ENCODE data around the gene CIITA. TPM values are rescaled to one million over a fixed set of nuclear protein-coding genes. Genes with fewer than 3 reads are reported as not detected.
A peak's percentile ranks its signal among the peaks of the same experiment; 100 is the strongest.
"Not testable (repeated sequence)": the region's sequence is repeated elsewhere in the genome, so short reads cannot be mapped to it uniquely, and the experiment has no call there.

The CIITA gene, protein sequence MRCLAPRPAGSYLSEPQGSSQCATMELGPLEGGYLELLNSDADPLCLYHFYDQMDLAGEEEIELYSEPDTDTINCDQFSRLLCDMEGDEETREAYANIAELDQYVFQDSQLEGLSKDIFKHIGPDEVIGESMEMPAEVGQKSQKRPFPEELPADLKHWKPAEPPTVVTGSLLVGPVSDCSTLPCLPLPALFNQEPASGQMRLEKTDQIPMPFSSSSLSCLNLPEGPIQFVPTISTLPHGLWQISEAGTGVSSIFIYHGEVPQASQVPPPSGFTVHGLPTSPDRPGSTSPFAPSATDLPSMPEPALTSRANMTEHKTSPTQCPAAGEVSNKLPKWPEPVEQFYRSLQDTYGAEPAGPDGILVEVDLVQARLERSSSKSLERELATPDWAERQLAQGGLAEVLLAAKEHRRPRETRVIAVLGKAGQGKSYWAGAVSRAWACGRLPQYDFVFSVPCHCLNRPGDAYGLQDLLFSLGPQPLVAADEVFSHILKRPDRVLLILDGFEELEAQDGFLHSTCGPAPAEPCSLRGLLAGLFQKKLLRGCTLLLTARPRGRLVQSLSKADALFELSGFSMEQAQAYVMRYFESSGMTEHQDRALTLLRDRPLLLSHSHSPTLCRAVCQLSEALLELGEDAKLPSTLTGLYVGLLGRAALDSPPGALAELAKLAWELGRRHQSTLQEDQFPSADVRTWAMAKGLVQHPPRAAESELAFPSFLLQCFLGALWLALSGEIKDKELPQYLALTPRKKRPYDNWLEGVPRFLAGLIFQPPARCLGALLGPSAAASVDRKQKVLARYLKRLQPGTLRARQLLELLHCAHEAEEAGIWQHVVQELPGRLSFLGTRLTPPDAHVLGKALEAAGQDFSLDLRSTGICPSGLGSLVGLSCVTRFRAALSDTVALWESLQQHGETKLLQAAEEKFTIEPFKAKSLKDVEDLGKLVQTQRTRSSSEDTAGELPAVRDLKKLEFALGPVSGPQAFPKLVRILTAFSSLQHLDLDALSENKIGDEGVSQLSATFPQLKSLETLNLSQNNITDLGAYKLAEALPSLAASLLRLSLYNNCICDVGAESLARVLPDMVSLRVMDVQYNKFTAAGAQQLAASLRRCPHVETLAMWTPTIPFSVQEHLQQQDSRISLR
- total RNA-seq (10 to 100 TPM in 2 of 6 donors, 1 to 10 TPM in 4; 1.8 to 39.7 (median 3.7) TPM), polyA plus RNA-seq (1 to 10 TPM; 6.5 to 8.6 TPM)

DNA sequence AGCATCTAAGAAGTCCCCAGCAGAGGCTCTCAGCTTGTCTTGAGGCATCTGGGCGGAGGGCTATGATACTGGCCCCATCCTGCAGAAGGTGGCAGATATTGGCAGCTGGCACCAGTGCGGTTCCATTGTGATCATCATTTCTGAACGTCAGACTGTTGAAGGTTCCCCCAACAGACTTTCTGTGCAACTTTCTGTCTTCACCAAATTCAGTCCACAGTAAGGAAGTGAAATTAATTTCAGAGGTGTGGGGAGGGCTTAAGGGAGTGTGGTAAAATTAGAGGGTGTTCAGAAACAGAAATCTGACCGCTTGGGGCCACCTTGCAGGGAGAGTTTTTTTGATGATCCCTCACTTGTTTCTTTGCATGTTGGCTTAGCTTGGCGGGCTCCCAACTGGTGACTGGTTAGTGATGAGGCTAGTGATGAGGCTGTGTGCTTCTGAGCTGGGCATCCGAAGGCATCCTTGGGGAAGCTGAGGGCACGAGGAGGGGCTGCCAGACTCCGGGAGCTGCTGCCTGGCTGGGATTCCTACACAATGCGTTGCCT is at the start of gene CIITA:
CIITA (plus strand) TSS at position 404 of the 543 bp plus-strand sequence; CDS start at position 533, 129 bp downstream.
- intact Hi-C loops (cut with DNase I) = loop anchor here in 1 of 3 donors (5.0 kb wide), 1 partner anchor 50 kb away; no protein-coding TSS in a partner anchor
- TF ChIP-seq, protein P1, sequence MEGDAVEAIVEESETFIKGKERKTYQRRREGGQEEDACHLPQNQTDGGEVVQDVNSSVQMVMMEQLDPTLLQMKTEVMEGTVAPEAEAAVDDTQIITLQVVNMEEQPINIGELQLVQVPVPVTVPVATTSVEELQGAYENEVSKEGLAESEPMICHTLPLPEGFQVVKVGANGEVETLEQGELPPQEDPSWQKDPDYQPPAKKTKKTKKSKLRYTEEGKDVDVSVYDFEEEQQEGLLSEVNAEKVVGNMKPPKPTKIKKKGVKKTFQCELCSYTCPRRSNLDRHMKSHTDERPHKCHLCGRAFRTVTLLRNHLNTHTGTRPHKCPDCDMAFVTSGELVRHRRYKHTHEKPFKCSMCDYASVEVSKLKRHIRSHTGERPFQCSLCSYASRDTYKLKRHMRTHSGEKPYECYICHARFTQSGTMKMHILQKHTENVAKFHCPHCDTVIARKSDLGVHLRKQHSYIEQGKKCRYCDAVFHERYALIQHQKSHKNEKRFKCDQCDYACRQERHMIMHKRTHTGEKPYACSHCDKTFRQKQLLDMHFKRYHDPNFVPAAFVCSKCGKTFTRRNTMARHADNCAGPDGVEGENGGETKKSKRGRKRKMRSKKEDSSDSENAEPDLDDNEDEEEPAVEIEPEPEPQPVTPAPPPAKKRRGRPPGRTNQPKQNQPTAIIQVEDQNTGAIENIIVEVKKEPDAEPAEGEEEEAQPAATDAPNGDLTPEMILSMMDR (IDR thresholded peaks at IDR 0.05) = no peak
- no peaks in the 10 kb centered on the region for H3K36me3 ChIP-seq
- 59 to 63% methylated on average over 9 of the region's 9 CpGs for WGBS, 2 donors
- H3K9me3 ChIP-seq = no peaks in the 10 kb centered on the region
- peak within 1 kb of the TSS in 1 of 4 donors; percentile 77 for H3K27ac ChIP-seq
- peak within 1 kb of the TSS in 1 of 4 donors; percentile 61 for H3K4me3 ChIP-seq
- FAIRE-seq (no peak), ATAC-seq (peak in 3 of 4 donors; percentile 42 to 71 (median 58)), DNase-seq (peak; percentile 49 to 79 (median 68))
- H3K27me3 ChIP-seq = no peaks in the 10 kb centered on the region
- peaks cover 3 to 14% (median 5%) of the 10 kb centered on the region in 3 donors for H3K4me1 ChIP-seq

DNA sequence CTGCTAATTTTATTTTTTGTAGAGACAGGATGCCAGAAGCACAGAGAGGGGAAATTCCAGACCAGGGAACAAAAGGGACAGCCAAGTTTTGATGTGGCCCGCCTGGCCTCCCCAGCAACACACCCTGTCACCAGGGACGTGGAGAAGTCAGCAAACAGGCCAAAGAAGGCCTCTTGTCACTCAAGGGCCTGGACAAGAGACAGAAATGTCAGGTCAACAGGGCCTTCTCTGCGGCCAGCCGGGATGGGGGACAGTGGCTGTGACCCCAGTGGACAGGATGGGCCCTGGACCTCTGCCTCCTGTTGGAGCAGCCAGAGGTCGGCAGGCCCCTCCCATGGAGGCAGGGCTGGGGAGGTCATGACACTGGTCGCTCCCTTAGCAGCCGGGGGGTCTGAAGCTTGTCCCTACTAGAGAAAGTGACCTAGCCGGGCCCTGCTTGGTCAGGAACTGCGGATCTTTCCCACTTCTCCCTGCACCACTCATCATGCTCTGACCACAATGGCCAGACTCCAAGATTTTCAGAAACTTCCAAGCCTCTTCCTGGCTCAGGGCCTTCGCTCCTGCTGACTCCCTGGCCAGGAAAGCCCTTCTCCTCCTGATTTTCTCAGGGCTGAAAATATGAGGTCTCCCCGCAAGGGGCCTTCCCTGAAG is 49.2 kb upstream of the CIITA start:
- Histone ChIP-seq H3K27me3 (no peaks in the 10 kb centered on the region), H3K4me1 (peaks cover 29 to 62% (median 59%) of the 10 kb centered on the region in 3 donors), H3K36me3 (no peaks in the 10 kb centered on the region), H3K27ac (peak overlapping the region; percentile 49 to 92 (median 85)), H3K9me3 (no peaks in the 10 kb centered on the region), H3K4me3 (no peak overlapping the region)
- ATAC-seq = peak; percentile 55 to 73 (median 56)
- WGBS, 2 donors = 13 to 20% methylated on average over 11 of the region's 11 CpGs
- TF ChIP-seq, protein P1 (IDR thresholded peaks at IDR 0.05) = no peak
- intact Hi-C loops (cut with DNase I) = loop anchor here in 1 of 3 donors (5.0 kb wide), 1 partner anchor 49 kb away; the partner anchor contains the start of gene CIITA
- DNase-seq = peak; percentile 62 to 84 (median 72)
- FAIRE-seq = no peak

DNA sequence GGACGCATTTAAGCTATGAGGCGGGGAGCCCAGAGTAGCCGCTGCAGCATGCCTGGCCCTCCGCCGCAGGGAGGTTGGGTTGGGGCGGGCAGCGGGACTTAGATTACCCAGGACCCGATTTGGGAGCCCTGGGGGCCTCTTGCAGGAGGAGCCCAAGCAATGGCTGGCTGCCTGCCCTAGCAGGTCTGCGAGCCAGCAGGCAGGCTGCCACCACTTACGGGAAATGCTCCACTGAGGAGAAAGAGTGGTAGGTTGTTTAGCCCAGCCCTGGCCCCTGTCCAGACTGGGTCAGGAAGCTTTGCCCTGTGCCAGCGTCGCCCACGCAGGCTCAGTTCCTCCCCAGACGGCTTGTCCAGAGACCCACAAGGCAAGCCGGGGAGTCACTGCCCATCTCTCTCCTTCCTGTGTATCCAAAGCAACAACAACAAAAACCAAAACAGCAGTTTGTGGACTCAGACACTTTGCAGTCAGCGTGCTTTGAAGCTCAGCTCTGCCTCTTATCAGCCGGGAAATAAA is 48.1 kb upstream of the CIITA start:
- Histone ChIP-seq H3K4me1 (peaks cover 29 to 53% (median 50%) of the 10 kb centered on the region in 3 donors), H3K36me3 (no peaks in the 10 kb centered on the region), H3K27ac (peak overlapping the region; percentile 56 to 92 (median 85)), H3K4me3 (peak overlapping the region in 1 of 4 donors; percentile 1), H3K27me3 (no peaks in the 10 kb centered on the region), H3K9me3 (no peaks in the 10 kb centered on the region)
- peak; percentile 67 to 84 (median 78) for ATAC-seq
- 2 to 4% methylated on average over 17 of the region's 17 CpGs for WGBS, 2 donors
- intact Hi-C loops (cut with DNase I) = loop anchor here in 1 of 3 donors (5.0 kb wide), 1 partner anchor 48 kb away; the partner anchor contains the start of gene CIITA
- peak; percentile 96 to 98 (median 96) for DNase-seq
- FAIRE-seq = no peak
- TF ChIP-seq, protein P1 (IDR thresholded peaks at IDR 0.05) = no peak

DNA sequence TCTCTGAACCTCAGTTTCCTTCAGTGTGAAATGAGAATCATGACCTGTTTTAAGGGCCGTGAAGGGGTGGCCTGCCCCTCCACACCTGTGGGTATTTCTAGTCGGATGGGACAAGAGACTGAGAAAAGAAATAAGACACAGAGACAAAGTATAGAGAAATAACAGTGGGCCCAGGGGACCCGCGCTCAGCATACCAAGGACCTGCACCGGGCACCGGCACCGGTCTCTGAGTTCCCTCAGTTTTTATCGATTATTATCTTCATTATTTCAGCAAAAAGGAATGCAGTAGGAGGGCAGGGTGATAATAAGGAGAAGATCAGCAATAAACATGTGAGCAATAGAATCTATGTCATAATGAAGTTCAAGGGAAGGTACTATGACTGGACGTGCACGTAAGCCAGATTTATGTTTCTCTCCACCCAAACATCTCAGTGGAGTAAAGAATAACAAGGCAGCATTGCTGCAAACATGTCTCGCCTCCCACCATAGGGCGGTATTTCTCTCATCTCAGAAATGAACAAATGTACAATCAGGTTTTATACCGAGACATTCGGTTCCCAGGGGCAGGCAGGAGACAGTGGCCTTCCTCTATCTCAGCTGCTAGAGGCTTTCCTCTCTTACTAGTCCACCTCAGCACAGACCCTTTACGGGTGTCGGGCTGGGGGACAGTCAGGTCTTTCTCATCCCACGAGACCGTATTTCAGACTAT is 47.5 kb upstream of the CIITA start:
- peak in 1 of 4 donors; percentile 0 for ATAC-seq
- Histone ChIP-seq H3K27ac (peak overlapping the region; percentile 56 to 92 (median 85)), H3K4me1 (peaks cover 29 to 50% (median 48%) of the 10 kb centered on the region in 3 donors), H3K4me3 (peak overlapping the region in 1 of 4 donors; percentile 1)
- peak in 1 of 6 donors; percentile 39 for DNase-seq
- FAIRE-seq, H3K9me3 ChIP-seq, H3K27me3 ChIP-seq, H3K36me3 ChIP-seq: not testable (repeated sequence)
- intact Hi-C loops (cut with DNase I) = loop anchor here in 1 of 3 donors (5.0 kb wide), 1 partner anchor 48 kb away; the partner anchor contains the start of gene CIITA
- 27 to 35% methylated on average over 18 of the region's 18 CpGs for WGBS, 2 donors

DNA sequence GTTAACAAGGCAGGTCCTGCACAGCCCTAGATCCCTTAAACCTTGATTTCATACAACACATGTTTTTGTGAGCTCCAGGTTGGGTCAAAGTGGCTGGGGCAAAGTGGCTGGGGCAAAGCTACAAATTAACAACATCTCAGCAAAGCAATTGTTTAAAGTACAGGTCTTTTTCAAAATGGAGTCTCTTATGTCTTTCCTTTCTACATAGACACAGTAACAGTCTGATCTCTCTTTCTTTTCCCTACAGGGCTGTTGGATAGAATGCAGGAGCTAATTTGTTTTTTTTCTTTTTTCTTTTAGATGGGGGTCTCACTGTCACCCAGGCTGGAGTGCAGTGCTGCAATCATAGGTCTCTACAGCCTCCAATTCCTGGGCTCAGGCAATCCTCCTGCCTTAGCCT is 46.8 kb upstream of the CIITA start:
- intact Hi-C loops (cut with DNase I); H3K4me3 ChIP-seq; H3K36me3 ChIP-seq; DNase-seq; ATAC-seq; H3K9me3 ChIP-seq; FAIRE-seq; H3K27me3 ChIP-seq: not testable (repeated sequence)
- Histone ChIP-seq H3K27ac (peak overlapping the region in 2 of 4 donors; percentile 91 to 92), H3K4me1 (peaks cover 23 to 44% (median 43%) of the 10 kb centered on the region in 3 donors)

Data from pancreas (tissue), 10 donors.